Body of pancreas (tissue), 4 donors: ENCODE results near the gene SLPI.

Source experiments
- CTCF ChIP-seq, 7 experiments: fragments of 450-650 bp in 4 of 7; fragments of 200-600 bp in 3 of 7; sonication (generic) in 3 of 7; IDR thresholded peaks; one replicate each; pipeline ENCODE4 v1.5.1; 2016 to 2019; ENCODE audit warnings: antibody characterized with exemption in 7 of 7
- POLR2A ChIP-seq, 3 donors: fragments of 450-650 bp; IDR thresholded peaks; one replicate each; pipeline ENCODE4 v1.6.1; 2016; ENCODE audit warnings: antibody characterized with exemption in 3 of 3, mild to moderate bottlenecking in 2 of 3

GRCh38 chr20:45293041-45294002 is 39.0 kb upstream of the SLPI start:
- TF ChIP-seq CTCF (IDR thresholded peaks at IDR 0.05) (peak; percentile 89 to 98 (median 92)), POLR2A (IDR thresholded peaks at IDR 0.05) (peak; percentile 53 to 73 (median 68))
